GM21786 (cell line): ENCODE results near the gene CSDE1.
"Not testable (repeated sequence)": the region's sequence is repeated elsewhere in the genome, so short reads cannot be mapped to it uniquely, and the experiment has no call there.

Source experiments
- ATAC-seq: cut with Tn5 transposase; IDR thresholded peaks from one replicate; pipeline ENCODE4 v1.9.1; 2021; ENCODE audit not compliant: unreplicated experiment

Gene CSDE1

DNA sequence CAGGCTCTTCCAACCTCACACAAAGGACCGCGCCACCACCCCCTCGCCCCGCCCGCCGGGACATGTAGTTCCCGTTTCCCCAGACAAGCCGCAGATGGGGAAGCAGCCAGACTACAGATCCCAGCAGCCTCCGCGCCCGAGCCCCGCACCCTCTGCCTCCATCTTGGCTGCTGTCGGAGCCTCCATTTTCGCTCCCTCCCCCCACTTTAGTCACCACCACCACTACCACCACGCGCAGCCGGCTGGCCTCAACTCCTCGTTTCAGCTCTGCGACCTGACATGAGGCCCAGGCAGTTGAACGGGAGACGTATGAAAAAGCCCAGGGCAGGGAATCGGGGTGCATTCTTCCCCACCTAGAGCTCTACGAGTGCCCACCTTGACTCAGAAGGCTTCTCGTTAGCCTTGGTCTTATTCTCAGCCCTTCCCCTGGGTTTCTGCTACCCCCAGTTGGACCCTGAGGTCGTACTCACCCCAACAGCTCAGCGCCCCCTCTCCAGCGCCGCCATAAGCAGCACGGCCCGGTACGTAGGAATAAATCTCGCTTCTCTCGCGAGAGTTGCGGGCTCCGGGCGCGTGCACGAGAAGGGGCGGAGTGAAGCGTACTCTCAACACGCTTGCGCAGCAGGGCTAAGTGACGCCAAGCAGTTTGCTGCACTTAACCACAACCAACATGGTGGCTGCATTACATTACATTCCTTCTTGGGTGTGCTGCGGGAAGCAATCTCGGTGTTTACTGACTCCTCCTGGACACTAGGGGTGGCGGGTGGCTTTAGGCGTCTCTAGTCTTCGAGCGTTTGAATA, at the start of gene CSDE1:
Gene CSDE1 (minus strand): TSS at position 530 of the 801 bp plus-strand sequence. CDS start 18,094 bp downstream, outside the sequence.
- ATAC-seq, result peak; percentile 72

DNA sequence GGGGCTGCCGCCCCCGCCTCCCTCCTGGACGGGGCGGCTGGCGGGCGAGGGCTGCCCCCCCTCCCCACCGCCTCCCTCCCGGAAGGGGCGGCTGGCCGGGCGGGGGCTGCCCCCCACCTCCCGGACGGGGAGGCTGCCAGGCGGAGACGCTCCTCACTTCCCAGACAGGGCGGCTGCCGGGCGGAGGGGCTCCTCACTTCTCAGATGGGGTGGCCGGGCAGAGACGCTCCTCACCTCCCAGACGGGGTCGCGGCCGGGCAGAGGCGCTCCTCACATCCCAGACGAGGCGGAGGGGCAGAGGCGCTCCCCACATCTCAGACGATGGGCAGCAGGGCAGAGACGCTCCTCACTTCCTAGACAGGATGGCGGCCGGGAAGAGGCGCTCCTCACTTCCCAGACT, 46.7 kb upstream of the CSDE1 start:
- ATAC-seq, result not testable (repeated sequence)

- no peak for ATAC-seq
Observed at GRCh38 chr1:114803001-114803400, 45.2 kb upstream of the CSDE1 start.

- no peak for ATAC-seq
Observed at GRCh38 chr1:114794038-114794437, 36.3 kb upstream of the CSDE1 start.

- not testable (repeated sequence) for ATAC-seq
Observed at GRCh38 chr1:114790581-114790980, 32.8 kb upstream of the CSDE1 start.

GRCh38 chr1:114786440-114786839, 28.7 kb upstream of the CSDE1 start:
- not testable (repeated sequence) for ATAC-seq

DNA sequence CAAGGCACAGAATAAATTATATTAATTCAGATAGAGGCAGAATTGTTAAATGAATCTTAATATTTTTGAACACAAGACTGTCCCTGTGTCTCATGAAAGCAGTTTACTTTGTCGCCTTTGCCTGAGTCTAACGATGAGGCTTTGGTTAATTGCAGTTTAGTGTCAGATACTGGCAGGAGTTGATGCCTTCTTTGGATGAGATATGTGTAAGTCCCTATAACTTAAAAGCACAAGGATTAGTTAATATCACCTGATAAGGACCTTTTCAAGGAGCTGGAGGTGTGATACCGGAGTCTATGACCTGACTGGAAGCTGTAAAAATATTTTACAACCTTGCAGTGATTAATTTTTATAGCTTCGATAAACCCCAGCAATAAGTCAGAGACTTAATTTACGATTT, 24.7 kb upstream of the CSDE1 start:
- no peak for ATAC-seq

- ATAC-seq, result peak; percentile 99
Observed at GRCh38 chr1:114780344-114781226, 22.8 kb upstream of the CSDE1 start, which contains the start of gene SIKE1. TSS of gene SIKE1 (minus strand) at chr1:114780685. CDS start at chr1:114780607, 78 bp downstream.

- ATAC-seq, result no peak
Observed at GRCh38 chr1:114779722-114780121, 21.9 kb upstream of the CSDE1 start.

GRCh38 chr1:114776726-114777125, 18.9 kb upstream of the CSDE1 start:
- not testable (repeated sequence) for ATAC-seq

GRCh38 chr1:114771992-114772391, 14.2 kb upstream of the CSDE1 start:
- no peak for ATAC-seq

GRCh38 chr1:114770989-114771388, 13.2 kb upstream of the CSDE1 start:
- no peak for ATAC-seq

DNA sequence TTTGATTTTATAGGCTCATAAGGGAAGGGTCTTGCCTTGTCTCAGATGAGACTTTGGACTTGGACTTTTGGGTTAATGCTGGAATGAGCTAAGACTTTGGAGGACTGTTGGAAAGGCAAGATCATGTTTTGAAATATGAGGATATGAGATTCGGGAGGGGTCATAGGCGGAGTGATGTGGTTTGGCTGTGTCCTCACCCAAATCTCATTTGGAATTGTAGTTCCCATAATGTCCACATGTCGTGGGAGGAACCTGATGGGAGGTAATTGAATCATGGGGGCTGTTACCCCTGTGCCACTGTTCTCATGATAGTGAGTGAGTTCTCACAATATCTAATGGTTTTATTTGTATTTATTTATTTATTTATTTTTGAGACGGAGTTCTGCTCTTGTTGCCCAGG, 6.9 kb upstream of the CSDE1 start:
- ATAC-seq, result no peak

DNA sequence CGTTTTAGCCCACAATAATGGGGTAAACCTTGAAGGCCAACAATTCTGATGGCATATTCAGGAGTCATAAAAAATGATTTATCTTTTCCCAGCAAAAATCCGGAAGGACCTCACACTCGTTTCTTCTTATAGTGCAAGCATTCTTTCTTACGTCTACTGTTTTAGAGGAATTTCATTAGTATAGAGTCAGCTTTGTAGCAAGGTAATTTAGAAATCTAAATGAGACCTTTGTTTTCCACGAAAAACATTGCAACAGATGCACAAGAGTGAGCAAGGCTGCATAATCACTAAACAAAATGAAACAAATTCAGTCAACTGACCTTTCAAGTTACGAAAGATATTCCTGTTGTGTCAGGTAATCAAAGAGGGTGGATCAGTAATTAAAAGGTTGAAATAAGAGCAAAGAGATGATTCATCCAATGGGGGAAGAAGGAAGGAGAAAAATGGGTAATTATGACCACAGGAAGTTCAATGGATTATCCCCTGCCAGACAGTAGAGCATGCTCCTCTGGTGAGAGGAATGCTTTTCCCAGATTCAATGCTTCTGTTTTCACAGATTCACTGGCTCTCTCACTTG, 560 bp upstream of the CSDE1 start:
- ATAC-seq, result no peak

GRCh38 chr1:114756949-114757454, 782 bp downstream of the CSDE1 start:
- no peak for ATAC-seq

DNA sequence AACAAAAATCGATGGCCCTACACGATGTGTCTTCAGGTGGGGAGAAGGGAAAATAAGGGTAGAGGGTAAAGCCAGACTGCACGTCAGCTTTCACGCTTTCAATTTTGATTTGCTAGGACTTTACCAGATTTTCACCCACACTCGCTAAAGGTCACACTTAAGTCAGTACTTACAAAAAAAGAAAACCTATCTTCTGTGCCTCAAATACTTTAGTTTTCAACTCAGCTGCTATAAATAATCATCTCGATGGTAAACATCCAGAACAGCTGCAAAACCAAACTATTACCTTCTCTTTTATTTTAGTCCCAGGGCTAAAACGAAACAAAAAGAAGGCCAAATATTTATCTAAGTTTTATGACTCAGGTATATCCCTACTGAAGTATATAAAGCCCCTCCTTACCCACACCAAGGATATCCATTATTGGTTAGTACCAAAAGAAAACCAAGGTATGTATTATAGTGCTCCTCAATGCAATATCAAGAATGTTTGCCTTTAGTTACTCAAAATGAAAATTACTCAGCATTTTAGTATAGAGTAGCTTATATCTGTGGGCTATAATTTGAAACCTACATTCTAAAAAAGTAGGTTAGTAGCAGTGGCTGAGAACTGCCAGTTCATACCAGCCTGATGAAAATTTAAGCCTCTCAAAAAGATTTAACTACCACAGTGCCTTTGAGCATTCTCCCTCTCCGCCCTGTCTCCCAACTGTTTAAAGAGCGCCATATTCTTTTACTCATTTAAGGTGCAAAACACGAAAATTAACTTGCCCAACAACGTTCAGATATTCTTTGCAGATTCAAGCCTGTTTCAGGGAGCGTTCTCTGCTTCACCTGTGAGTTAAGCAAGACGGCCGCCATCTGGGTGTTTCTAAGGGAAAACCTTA, 1.5 kb downstream of the CSDE1 start:
- ATAC-seq, result peak; percentile 33

DNA sequence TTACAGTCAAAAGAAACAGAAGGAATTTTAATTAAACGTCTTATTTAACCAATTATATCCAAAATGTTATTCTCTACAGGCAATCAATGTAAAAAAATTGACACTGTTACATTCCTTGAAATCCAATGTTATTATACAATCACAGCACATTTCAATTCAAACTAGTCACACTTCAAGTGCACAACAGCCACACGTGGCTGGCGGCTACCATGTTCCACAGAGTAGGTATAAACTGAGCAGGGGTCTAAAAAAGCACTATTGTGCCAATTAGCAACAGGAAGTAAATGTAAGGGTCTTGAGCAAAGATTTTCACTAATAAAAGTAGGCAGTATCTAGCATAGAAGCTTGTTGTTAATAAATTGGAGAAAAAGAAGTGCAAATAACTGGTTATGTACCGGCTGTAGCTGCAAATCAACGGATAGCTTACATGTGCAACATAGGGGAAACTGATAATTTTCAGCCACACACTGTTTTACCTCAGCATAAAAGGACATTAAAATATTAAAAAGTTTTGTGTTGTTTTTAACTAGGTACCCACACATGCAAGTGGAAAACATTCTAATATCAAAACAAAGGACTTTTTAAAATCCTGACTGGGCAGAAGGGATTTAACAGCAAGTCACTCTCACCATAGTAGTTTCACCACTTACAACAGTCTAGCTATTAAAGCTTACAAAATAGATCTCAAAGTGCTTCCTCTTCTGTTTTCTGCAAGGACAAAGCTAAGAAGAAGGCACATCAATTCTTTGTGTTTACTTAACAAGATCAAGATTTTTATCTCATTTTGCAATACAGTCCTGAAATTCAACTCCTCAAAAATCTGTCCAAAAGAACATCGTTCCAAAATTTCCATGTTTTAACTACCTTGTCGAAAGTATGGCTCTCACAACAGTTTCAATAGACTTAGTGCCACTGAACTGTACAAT, 2.5 kb downstream of the CSDE1 start:
- no peak for ATAC-seq

GRCh38 chr1:114753702-114754101, 4.1 kb downstream of the CSDE1 start:
- not testable (repeated sequence) for ATAC-seq

GRCh38 chr1:114753143-114753542, 4.6 kb downstream of the CSDE1 start:
- no peak for ATAC-seq
